ENCODE measurements around the gene ARL16.

ARL16 gene

DNA sequence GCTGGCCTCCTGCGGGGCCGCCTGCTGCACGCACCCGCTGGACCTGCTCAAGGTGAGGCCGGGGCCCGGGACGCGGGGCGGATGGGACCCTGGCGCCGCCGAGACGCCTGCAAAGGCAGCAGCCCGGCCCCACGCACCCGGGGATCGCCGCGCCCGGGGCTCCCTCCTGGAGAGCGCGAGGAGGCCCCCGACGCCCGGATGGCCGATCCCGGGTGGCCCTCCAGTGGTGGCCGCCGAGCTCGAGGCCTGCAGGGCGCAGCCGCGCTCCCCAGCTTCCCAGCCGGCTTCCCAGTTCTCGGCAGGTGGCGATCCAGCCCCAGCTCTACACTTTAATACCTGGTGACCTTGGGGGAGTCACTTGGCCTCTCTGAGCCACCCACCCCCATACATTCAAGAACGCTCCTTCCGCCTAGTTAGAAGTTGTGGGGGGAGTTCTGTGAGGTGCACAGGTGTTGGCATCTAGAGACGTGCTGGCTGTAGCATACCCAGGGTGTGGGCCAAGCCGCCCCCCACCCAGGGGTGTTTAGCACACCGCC, 28.9 kb upstream of the ARL16 start:
- DNase-seq (ENCODE audit: low read depth), result peak; percentile 32

DNA sequence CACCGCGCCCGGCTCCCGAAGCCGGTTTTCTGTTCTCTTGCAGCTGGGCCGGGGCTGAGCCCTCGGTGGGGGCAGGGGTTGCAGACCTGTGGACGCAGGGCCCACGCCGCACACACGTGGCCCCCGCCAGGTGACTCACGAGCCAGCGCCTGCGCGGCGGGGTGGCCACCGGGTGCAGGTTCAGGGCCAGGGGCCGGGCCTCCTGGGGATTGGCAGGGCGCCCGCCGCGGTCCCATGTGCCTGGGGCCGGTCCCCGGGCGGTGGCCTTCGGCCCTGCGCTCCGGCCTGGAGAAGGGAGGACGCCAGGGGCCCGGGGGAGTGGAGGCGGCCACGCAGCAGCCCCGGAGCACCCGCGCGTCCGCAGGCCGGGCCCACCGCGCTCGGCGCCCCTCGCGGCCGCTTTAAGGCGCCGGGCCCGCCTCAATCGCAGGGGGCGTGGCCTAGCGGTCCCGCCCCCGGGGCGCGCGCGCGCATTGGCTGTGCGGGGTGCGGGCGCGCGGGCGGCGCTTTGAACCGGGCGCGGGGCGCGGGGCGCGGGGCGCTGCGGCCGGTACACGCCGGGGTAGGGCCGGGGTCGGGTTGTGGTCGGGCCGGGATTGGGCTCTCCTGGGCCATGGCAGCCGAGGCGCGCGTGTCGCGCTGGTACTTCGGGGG, 28.3 kb upstream of the ARL16 start, which contains the start of gene SLC25A10:
Gene SLC25A10, plus strand, starts transcription at position 471 of the 654 bp plus-strand sequence. Its CDS starts 143 bp downstream, at position 614.
- DNase-seq (ENCODE audit: low read depth), result peak; percentile 74

DNA sequence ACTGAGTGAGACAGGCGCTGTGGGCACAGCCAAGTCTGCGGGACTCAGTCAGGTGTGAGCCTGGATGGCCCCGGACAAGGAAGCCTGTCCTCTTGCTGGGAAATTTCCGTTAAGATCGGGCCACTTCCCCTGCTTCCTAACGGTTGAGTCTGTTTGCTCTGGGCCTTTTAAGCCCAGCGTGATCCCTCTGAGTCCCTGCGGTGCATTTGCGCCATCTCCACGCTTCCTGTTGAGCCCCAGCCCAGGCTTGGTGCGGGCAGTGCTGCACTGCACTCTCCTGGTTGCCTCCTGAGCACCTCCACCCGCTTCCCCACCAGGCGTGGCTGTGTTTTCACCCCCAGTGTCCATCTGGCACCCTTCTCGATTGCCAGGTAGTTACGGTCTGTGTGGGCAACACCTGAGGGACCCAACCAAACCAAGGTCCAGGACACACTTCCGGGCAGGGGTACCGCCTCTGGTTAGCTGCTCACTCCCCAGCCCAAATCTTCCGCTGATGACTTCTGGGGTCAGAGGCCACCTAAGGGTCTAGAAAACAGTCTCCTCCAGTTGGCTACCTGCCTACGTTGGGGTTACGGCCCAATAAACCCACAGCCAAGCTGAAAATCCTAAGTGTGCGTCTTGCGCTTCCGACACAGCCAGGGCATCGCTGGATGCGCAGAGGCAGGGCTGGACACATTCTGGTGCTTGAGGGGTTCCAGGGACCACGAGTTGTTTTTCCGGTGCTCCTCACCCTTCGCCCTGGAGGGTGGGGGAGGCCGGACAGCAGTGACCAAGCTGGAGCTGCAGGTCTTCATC, 27.1 kb upstream of the ARL16 start:
- DNase-seq (ENCODE audit: low read depth), result peak; percentile 53

DNA sequence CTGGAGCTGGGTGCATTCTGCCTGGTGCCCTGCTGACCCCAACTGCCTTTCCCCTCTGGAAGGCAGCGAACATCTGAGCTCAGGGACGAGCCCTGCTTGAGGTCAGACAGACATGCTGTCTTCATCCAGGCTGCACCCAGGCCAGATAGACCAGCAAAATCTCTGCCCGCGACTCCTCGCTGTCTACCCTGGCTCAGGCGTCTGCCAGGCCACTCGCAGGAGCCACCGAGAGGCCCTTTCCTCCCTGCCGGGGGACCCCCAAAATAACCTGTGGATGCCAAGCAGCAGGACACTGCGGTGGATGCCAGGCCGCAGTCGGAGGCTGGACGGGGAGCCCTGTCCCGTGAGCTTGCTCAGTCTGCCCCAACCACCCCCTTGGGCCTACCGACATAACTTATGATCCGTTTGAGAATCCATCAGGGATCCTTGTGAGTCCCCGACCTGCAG, 25.2 kb upstream of the ARL16 start:
- DNase-seq (ENCODE audit: low read depth), result no peak

DNA sequence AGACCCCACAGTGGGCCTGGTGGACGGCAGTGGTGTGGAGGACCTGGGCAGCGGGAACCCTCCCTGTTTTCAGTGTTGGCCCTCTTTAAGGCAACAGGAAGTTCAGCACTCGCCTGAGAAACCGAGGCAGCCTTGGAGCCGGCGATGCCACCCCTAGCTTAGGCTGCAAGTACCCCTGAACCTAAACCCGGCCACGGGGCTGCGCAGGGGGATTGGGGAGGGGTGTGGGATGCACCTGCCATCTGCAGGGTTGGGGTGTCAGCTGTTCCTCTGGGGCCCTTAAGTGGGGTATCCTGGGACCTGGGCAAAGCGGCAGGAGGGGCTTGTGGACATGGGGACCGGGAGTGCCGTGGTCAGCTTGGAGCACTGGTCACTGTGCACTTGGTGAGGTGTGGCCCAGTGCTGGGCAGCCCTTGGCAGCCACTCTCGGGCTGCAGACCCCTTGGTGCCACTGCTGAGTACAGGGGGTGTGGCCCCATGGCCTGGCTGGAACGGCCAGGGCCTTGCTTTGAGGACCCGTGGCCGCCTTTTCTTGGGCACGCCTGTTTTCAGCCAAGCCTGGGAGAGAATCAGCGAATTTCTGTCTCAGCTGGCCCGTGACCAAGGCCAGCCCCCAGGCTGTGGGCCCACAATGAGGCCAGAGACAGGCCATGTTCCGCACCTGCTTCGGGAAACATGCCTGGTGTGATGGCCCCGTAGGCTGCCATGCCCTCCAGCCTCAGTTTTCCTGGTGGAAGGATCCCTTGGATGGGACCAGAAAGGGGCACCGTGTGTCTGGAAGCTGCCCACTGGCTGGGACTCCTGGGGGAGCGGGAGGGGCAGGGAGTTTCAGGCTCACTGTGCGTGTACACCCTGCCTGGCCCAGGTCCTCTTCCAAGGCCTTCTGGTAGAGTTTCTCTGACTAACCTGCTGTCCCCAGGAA, 24.4 kb upstream of the ARL16 start:
- no peak for DNase-seq (ENCODE audit: low read depth)

DNA sequence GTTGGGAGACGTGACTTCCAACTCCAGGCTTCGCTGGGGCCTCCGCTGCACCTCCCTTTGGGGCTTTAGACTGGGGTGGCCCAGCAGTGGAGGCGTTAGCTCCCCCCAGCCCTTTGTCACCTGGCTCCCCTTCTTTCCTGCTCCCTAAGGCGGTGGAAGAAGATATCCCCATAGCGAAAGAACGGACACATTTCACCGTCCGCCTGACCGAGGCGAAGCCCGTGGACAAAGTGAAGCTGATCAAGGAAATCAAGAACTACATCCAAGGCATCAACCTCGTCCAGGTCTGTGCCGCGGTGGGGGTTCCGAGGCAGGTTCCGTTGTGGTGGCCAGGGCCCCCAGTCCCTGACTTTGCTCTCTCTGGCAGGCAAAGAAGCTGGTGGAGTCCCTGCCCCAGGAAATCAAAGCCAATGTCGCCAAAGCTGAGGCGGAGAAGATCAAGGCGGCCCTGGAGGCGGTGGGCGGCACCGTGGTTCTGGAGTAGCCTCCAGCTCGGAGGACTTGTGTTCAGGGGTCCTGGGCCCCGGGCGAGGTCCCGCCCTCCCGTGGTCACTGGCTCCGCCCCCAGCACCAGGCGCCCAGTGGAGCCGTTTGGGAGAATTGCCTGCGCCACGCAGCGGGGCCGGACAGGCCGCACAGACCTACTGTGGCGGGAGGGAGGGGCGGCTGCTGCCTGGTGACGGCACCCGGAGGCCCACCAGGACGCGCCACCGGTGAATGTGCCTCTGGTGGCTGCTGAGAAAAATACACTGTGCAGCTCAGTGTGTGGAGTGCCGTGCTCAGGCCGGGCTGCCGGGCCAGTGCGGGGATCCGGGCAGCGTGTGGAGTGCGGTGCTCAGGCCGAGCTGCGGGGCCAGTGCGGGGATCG, 23.4 kb upstream of the ARL16 start:
- no peak for DNase-seq (ENCODE audit: low read depth)

DNA sequence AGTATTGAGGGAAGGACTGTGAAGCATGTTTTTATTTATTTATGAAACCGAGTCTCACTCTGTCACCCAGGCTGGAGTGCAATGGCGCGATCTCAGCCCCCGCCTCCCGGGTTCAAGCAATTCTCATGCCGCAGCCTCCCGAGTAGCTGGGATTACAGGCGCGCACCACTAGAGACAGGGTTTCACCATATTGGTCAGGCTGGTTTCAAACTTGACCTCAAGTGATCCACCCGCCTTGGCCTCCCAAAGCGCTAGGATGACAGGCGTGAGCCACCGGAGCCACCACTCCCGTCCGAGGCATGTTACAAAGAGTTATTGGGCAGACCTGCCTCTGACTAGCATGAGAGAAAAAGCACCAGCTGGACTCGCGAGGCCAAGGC, 22.6 kb upstream of the ARL16 start:
- no peak for DNase-seq (ENCODE audit: low read depth)

DNA sequence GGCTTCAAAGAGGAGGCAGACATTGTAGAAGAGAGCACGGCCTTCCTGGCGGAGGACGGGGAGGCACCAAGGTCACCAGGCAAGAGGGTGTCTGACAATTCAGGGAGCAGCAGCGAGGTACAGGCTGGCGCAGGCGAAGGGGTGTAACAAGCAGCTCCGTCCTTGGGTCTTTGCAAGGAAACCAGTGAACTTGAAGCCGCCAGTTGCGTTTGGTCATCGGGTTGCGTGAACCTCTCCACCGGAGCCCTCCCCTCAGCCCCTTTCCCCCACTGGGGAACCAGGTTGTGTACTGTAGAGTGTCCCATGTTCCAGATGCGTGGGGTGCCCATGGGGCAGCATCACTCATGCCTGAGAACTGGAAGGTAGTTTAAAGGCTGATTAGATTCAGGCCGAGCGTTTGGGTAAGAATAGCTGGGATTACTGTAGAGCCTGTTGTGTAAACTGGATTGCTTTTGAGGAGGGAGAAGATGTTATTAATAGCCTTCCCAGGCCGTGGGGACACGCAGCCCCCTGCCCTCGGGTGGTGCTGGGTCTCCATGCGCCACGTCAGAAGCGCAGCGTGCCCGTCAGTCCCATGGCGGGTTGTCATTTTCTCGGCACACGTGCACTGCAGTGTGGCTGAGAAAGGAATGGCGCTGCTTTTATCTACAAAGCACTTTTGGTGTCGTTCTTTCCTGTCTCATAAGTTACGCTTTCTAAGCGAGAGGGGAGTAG, 22.1 kb upstream of the ARL16 start:
- DNase-seq (ENCODE audit: low read depth), result no peak

DNA sequence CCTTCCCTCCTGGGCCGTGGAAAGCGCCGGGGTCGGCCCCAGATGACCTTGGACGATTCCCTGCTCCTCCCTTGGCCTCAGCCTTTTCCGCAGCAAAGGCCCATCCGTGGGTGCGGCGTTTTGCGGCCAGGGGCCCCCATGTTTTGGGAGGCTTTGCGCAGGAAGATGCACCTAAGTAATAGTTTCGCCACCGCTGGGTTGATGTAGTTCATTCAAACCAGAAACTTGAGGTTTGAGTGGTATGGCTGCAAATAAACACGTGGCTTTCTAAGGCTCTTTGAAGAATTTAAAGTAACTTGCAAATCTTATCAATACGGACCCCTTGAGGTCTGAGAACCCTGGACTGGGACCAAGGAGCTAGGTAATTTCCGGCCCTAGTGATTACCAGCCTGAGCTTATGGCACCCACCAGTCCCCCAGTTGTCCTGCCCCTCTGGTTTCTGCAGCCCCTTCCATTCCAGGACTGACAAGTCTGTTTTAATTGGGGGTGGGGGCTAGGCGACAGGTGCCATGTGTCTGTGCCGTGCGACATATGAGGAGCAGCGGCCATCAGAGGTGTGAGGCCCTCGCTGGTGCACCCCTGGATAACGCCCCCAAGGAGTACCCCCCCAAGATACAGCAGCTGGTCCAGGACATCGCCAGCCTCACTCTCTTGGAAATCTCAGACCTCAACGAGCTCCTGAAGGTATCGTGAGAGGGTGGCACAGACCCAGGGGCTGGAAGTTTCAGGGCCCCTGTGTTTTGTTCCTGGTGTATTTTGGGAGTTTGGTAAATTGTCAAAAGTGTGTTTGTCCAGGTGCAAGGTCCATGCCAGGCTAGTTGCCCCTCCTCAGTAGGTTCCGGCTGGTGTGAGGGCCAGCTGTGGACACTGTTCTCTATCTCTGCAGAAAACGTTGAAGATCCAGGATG, 20.4 kb upstream of the ARL16 start:
- DNase-seq (ENCODE audit: low read depth), result peak; percentile 26

DNA sequence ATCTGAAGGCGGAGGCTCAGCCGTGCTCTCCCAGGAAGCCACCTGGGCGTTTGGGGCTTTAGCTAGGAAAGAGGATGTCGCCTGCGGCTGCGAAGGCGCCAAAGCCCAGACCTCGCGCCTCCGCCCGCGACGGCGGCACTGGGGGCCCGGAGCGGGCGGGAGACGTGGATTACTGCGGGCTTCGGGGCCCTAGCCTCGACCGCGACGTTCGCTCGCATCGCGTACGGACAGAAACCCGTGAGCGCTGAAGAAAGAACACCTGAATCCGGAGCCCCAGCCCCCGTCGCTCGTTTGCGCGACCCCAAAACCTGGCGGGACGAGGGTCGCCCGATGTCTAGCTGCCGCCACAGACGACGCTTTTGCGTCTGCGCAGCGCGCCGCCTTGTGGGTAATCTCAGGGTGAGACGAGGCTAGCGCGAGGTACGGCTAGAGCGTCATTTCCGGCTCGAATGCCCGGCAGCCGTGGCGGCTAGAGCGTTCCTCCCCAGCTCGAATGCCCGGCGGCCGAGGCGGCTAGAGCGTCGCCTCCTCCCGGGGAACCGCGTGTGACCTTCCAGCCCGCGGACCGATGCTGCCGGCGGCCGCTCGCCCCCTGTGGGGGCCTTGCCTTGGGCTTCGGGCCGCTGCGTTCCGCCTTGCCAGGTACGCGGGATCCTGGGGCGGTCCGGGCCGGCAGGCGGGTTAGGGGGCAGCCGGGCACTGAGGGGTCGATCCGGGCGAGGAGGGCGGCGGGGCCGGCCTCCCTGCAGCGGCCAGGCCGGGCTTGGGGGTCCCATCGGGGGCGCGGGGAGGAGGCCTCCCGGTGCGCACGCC, 19.5 kb upstream of the ARL16 start, which contains the start of gene MRPL12:
Gene MRPL12, plus strand, starts transcription at position 434 of the 813 bp plus-strand sequence. Its CDS starts 135 bp downstream, at position 569.
- peak; percentile 92 for DNase-seq (ENCODE audit: low read depth)

DNA sequence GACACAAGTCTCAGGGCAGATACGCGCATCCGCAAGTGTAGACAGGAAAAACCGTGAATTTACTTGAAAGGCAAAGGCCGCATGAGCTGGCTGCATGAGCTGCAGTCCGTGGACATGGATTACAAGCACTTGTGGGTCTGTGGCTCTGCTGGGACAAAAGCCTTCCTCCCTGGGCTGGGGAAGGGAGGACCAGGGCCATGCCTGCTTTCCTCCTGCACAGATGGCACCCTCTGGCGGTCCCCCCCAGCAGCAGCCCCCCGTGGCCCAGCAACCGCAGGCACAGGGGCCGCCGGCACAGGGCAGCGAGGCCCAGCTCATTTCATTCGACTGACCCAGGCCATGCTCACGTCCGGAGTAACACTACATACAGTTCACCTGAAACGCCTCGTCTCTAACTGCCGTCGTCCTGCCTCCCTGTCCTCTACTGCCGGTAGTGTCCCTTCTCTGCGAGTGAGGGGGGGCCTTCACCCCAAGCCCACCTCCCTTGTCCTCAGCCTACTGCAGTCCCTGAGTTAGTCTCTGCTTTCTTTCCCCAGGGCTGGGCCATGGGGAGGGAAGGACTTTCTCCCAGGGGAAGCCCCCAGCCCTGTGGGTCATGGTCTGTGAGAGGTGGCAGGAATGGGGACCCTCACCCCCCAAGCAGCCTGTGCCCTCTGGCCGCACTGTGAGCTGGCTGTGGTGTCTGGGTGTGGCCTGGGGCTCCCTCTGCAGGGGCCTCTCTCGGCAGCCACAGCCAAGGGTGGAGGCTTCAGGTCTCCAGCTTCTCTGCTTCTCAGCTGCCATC, 17.9 kb upstream of the ARL16 start:
- DNase-seq (ENCODE audit: low read depth), result no peak

DNA sequence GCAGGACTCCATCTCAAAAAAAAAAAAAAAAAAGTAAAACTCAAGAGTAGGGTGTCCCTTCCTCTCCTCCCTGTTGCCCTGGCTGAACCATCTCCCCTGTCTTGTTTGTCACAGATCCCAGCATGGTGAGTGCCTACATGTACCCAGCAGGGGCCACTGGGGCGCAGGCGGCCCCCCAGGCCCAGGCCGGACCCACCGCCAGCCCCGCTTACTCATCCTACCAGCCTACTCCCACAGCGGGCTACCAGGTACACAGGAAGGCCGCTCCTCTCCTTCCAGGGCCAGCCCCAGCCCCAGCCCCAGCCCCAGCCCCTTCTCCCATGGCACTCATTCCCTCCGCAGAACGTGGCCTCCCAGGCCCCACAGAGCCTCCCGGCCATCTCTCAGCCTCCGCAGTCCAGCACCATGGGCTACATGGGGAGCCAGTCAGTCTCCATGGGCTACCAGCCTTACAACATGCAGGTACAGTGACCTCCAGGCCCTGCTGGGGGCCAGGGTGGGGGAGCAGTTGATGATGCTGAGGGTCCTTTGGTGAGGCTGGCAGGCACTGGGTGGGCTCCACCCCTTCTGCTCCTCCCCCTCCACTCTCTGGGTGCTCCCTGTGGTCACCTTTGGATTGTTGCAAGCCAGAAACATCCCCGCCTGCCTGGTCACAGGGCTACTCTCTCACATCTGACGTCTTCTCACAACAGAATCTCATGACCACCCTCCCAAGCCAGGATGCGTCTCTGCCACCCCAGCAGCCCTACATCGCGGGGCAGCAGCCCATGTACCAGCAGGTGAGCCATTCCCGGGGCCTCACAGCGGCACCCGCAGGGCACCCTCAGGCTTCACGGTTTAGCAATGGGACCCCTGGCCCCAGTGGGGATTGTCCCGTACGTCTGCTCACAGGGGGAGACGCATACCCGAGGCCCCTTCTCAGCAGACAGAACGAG, 17.0 kb upstream of the ARL16 start:
- DNase-seq (ENCODE audit: low read depth), result no peak

DNA sequence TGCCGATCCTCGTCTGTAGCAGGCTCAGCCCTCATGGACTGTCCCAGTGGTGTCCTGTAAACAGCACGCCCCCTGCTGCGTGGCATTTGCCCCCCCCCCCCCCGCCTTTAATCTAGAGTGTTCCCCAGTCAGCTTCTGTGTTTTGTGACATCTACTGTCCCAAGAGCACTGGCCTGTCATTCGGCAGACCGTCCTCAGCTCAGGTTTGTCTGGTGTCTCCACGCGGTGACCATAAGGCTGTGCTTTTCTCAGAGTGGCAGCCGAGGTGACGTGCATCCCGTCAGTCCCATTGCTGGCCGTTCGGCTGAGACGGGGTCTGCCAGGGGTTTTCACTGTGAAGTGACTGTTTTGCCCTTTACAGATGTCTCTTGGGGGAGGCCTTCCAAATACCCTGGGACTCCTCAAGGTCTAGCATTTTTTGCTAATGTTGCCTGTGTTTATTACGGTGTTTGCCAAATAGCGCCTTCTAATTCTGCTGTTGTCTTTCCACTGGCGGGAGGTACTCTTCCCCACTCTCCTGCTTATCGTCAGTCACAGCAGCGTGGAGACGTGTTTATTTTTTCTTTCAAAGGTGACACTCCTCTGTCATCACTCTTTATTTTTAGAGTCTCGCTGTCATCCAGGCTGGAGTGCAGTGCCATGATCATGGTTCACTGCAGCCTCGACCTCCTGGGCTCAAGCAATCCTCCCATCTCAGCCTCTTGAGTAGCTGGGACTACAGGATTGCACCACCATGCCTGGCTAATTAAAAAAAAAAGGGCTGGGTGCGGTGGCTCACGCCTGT, 13.9 kb upstream of the ARL16 start:
- DNase-seq (ENCODE audit: low read depth), result no peak

DNA sequence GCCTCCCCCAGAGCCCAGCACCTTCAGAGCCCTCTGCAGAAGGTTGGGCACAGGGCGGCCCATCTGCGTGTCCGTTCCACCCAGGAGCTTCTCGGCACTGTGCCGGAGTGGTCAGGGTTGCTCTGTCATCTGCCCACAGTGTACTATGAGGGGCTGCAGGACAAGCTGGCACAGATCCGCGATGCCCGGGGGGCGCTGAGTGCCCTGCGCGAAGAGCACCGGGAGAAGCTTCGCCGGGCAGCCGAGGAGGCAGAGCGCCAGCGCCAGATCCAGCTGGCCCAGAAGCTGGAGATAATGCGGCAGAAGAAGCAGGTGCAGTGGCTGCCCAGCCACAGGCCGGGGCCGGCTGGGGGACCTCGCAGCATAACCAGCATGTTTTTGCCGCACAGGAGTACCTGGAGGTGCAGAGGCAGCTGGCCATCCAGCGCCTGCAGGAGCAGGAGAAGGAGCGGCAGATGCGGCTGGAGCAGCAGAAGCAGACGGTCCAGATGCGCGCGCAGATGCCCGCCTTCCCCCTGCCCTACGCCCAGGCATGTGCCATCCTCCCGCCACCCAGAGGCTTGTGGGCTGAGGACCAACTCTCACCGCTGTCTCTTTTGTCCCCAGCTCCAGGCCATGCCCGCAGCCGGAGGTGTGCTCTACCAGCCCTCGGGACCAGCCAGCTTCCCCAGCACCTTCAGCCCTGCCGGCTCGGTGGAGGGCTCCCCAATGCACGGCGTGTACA, 12.8 kb upstream of the ARL16 start:
- no peak for DNase-seq (ENCODE audit: low read depth)

DNA sequence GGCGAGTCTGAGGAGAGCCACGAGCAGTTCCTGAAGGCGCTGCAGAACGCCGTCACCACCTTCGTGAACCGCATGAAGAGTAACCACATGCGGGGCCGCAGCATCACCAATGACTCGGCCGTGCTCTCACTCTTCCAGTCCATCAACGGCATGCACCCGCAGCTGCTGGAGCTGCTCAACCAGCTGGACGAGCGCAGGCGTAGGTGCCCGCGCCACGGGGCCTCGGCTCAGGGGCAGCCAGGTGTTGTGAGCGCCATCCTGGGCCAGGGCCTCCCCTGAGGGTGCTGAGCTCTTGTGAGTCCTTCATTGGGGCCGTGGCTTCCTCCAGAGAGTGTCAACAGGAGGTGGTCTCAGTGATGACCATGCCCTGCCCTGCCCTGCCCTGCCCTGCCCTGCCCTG, 12.2 kb upstream of the ARL16 start:
- DNase-seq (ENCODE audit: low read depth), result no peak
